Caco-2 (cell line): ENCODE measurements around the gene ATP1B4. TPM values are rescaled to one million over a fixed set of nuclear protein-coding genes. Genes with fewer than 3 reads are reported as not detected.

Experiments
- BruUV-seq: library from RNA; stranded (reverse); fragments of 400-500 nt; replicated peaks from 2 replicates; lab custom pipeline; 2021; lab: Mats Ljungman, UMichigan
- CTCF ChIA-PET: fragments of 300-600 bp; sonication (Branson Sonifier 250); formaldehyde crosslinking; loops from one replicate; lab custom pipeline; 2022; ENCODE audit warnings: antibody characterized with exemption; lab: Charles Lee
- POLR2A ChIA-PET: fragments of 300-600 bp; sonication (Branson Sonifier 250); formaldehyde crosslinking; loops from one replicate; lab custom pipeline; 2022; ENCODE audit warnings: antibody characterized with exemption; lab: Charles Lee
- DNase-seq, 2 experiments: peaks; one replicate each; pipeline versions ENCODE4 v3.0.0 to v3.0.0-alpha.2; 2020 to 2022
- H3K27me3 ChIP-seq: replicated peaks from 2 replicates; pipeline ENCODE4 v1.6.0; 2011; ENCODE audit warnings: low read length; ENCODE audit not compliant: control insufficient read depth, insufficient read depth
- H3K36me3 ChIP-seq: 2 replicates; pipeline ENCODE4 v1.5.1; 2011; ENCODE audit warnings: low read length; ENCODE audit not compliant: control insufficient read depth, insufficient read depth
- H3K4me1 ChIP-seq: fragments of 250-450 bp; sonication (Bioruptor Pico); 2 replicates; pipeline ENCODE4 v1.5.1; 2020; ENCODE audit warnings: mild to moderate bottlenecking
- H3K4me3 ChIP-seq: 2 replicates; pipeline ENCODE4 v1.5.1; 2011; ENCODE audit warnings: low read depth, mild to moderate bottlenecking, control low read depth, low read length
- H3K9me3 ChIP-seq: fragments of 250-450 bp; sonication (Bioruptor Pico); 2 replicates; pipeline ENCODE4 v1.5.1; 2020; ENCODE audit warnings: mild to moderate bottlenecking, moderate library complexity
- H3K27ac Mint-ChIP-seq: one replicate; pipeline ENCODE4 v1.8.0; 2022; ENCODE audit warnings: mixed read lengths; ENCODE audit not compliant: unreplicated experiment
- H3K27me3 Mint-ChIP-seq: one replicate; pipeline ENCODE4 v1.8.0; 2022; ENCODE audit warnings: mixed read lengths; ENCODE audit not compliant: insufficient read depth, unreplicated experiment
- H3K36me3 Mint-ChIP-seq: one replicate; pipeline ENCODE4 v1.8.0; 2022; ENCODE audit warnings: mild to moderate bottlenecking, mixed read lengths; ENCODE audit not compliant: insufficient read depth, unreplicated experiment
- H3K4me1 Mint-ChIP-seq: one replicate; pipeline ENCODE4 v1.8.0; 2022; ENCODE audit warnings: low read depth, mixed read lengths; ENCODE audit not compliant: unreplicated experiment
- H3K4me3 Mint-ChIP-seq: one replicate; pipeline ENCODE4 v1.8.0; 2022; ENCODE audit warnings: mild to moderate bottlenecking, moderate library complexity, mixed read lengths; ENCODE audit not compliant: unreplicated experiment
- H3K9me3 Mint-ChIP-seq: one replicate; pipeline ENCODE4 v1.8.0; 2022; ENCODE audit warnings: mixed read lengths; ENCODE audit not compliant: unreplicated experiment
- CTCF ChIP-seq, 2 experiments: fragments of 200-600 bp in 1 of 2; IDR thresholded peaks; 1 replicate in 1 of 2; 2 replicates in 1 of 2; pipeline versions ENCODE4 v1.5.1 to v1.8.0; 2011 to 2022; ENCODE audit warnings: antibody characterized with exemption in 1 of 2, control low read depth in 1 of 2, inconsistent platforms in 1 of 2, low read depth in 1 of 2, low read length in 1 of 2, mild to moderate bottlenecking in 1 of 2, moderate library complexity in 1 of 2; ENCODE audit not compliant: insufficient read depth in 1 of 2, severe bottlenecking in 1 of 2, unreplicated experiment in 1 of 2
- intact Hi-C: fragments of 100-400 bp; cut with micrococcal nuclease; formaldehyde crosslinking; loops from one replicate; pipeline ENCODE4 v1.10.0; 2022; ENCODE audit not compliant: unreplicated experiment
- total RNA-seq: library from RNA; stranded (reverse); gene quantifications from 2 replicates; pipeline ENCODE4 v1.2.3, GENCODE V29; 2022

The ATP1B4 gene
- total RNA-seq, 1 experiment from 2014 or later = not detected

- Histone ChIP-seq H3K9me3 (no peaks in the 10 kb centered on the region), H3K36me3 (no peaks in the 10 kb centered on the region), H3K27me3 (no peaks in the 10 kb centered on the region), H3K4me3 (no peak overlapping the region), H3K4me1 (no peaks in the 10 kb centered on the region)
- Mint-ChIP-seq H3K36me3 (no peaks in the 10 kb centered on the region), H3K9me3 (peaks cover 10% of the 10 kb centered on the region), H3K4me3 (no peak overlapping the region), H3K27me3 (no peaks in the 10 kb centered on the region), H3K27ac (no peak overlapping the region), H3K4me1 (no peaks in the 10 kb centered on the region)
- TF ChIP-seq CTCF (IDR thresholded peaks at IDR 0.05; ENCODE audit: insufficient read depth in 1 of 2, low read depth in 1 of 2, low read length in 1 of 2, severe bottlenecking in 1 of 2, unreplicated experiment in 1 of 2) = no peak
- intact Hi-C loops = no loop called here
- no peak for DNase-seq
- no TSS peak for BruUV-seq
- ChIA-PET CTCF (no interaction called here), POLR2A (no interaction called here)
Observed at GRCh38 chrX:120332394-120332793, 29.5 kb upstream of the ATP1B4 start.

- intact Hi-C loops = no loop called here
- Mint-ChIP-seq H3K27me3 (no peaks in the 10 kb centered on the region), H3K27ac (no peak overlapping the region), H3K4me3 (no peak overlapping the region), H3K4me1 (no peaks in the 10 kb centered on the region), H3K36me3 (no peaks in the 10 kb centered on the region), H3K9me3 (peaks cover 10% of the 10 kb centered on the region)
- H3K4me3 ChIP-seq = no peak overlapping the region
- no peaks in the 10 kb centered on the region for H3K27me3 ChIP-seq
- BruUV-seq = no TSS peak
- DNase-seq = no peak
- no peaks in the 10 kb centered on the region for H3K4me1 ChIP-seq
- TF ChIP-seq CTCF (IDR thresholded peaks at IDR 0.05; ENCODE audit: insufficient read depth in 1 of 2, low read depth in 1 of 2, low read length in 1 of 2, severe bottlenecking in 1 of 2, unreplicated experiment in 1 of 2) = no peak
- no peaks in the 10 kb centered on the region for H3K9me3 ChIP-seq
- CTCF ChIA-PET = no interaction called here
- POLR2A ChIA-PET = no interaction called here
- H3K36me3 ChIP-seq = no peaks in the 10 kb centered on the region
Observed at GRCh38 chrX:120334151-120334550, 27.7 kb upstream of the ATP1B4 start.

- Histone ChIP-seq H3K36me3 (no peaks in the 10 kb centered on the region), H3K4me1 (no peaks in the 10 kb centered on the region), H3K4me3 (no peak overlapping the region), H3K27me3 (no peaks in the 10 kb centered on the region), H3K9me3 (no peaks in the 10 kb centered on the region)
- no peak for TF ChIP-seq CTCF (IDR thresholded peaks at IDR 0.05; ENCODE audit: insufficient read depth in 1 of 2, low read depth in 1 of 2, low read length in 1 of 2, severe bottlenecking in 1 of 2, unreplicated experiment in 1 of 2)
- intact Hi-C loops = no loop called here
- POLR2A ChIA-PET = no interaction called here
- Mint-ChIP-seq H3K27ac (no peak overlapping the region), H3K9me3 (peaks cover 10% of the 10 kb centered on the region), H3K27me3 (no peaks in the 10 kb centered on the region), H3K4me1 (no peaks in the 10 kb centered on the region), H3K4me3 (no peak overlapping the region), H3K36me3 (no peaks in the 10 kb centered on the region)
- CTCF ChIA-PET = no interaction called here
- no peak for DNase-seq
- BruUV-seq = no TSS peak
Observed at GRCh38 chrX:120334603-120335002, 27.3 kb upstream of the ATP1B4 start.
